ENCODE measurements around the gene RAB9B. TPM values are rescaled to one million over a fixed set of nuclear protein-coding genes. Genes with fewer than 3 reads are reported as not detected.

Gene RAB9B
- total RNA-seq, 1 donor: under 0.01 TPM

GRCh38 chrX:103791228-103791627 is 40.8 kb downstream of the RAB9B start:
- Histone ChIP-seq H3K9me3 (ENCODE audit: low read depth, low read length) (no peaks in the 10 kb centered on the region), H3K27me3 (ENCODE audit: insufficient read depth, low read length) (no peaks in the 10 kb centered on the region), H3K4me3 (ENCODE audit: low read length) (no peak overlapping the region), H3K4me1 (ENCODE audit: insufficient read depth, low read length) (no peaks in the 10 kb centered on the region)

GRCh38 chrX:103789004-103789403 is 43.1 kb downstream of the RAB9B start:
- no peaks in the 10 kb centered on the region for H3K4me1 ChIP-seq (ENCODE audit: insufficient read depth, low read length)
- no peaks in the 10 kb centered on the region for H3K9me3 ChIP-seq (ENCODE audit: low read depth, low read length)
- H3K4me3 ChIP-seq (ENCODE audit: low read length): no peak overlapping the region
- no peaks in the 10 kb centered on the region for H3K27me3 ChIP-seq (ENCODE audit: insufficient read depth, low read length)

- H3K4me1 ChIP-seq (ENCODE audit: insufficient read depth, low read length): no peaks in the 10 kb centered on the region
- H3K9me3 ChIP-seq (ENCODE audit: low read depth, low read length): no peaks in the 10 kb centered on the region
- no peaks in the 10 kb centered on the region for H3K27me3 ChIP-seq (ENCODE audit: insufficient read depth, low read length)
- no peak overlapping the region for H3K4me3 ChIP-seq (ENCODE audit: low read length)
Observed at GRCh38 chrX:103783971-103784370, 48.1 kb downstream of the RAB9B start.

- H3K4me1 ChIP-seq (ENCODE audit: insufficient read depth, low read length): no peaks in the 10 kb centered on the region
- no peaks in the 10 kb centered on the region for H3K9me3 ChIP-seq (ENCODE audit: low read depth, low read length)
- no peaks in the 10 kb centered on the region for H3K27me3 ChIP-seq (ENCODE audit: insufficient read depth, low read length)
- H3K4me3 ChIP-seq (ENCODE audit: low read length): no peak overlapping the region
Observed at GRCh38 chrX:103783196-103783595, 48.9 kb downstream of the RAB9B start.

- no peak overlapping the region for H3K4me3 ChIP-seq (ENCODE audit: low read length)
- H3K9me3 ChIP-seq (ENCODE audit: low read depth, low read length): no peaks in the 10 kb centered on the region
- no peaks in the 10 kb centered on the region for H3K27me3 ChIP-seq (ENCODE audit: insufficient read depth, low read length)
- H3K4me1 ChIP-seq (ENCODE audit: insufficient read depth, low read length): no peaks in the 10 kb centered on the region
Observed at GRCh38 chrX:103782640-103783039, 49.4 kb downstream of the RAB9B start.

GRCh38 chrX:103781706-103782105 is 50.4 kb downstream of the RAB9B start:
- Histone ChIP-seq H3K27me3 (ENCODE audit: insufficient read depth, low read length) (no peaks in the 10 kb centered on the region), H3K4me3 (ENCODE audit: low read length) (no peak overlapping the region), H3K4me1 (ENCODE audit: insufficient read depth, low read length) (no peaks in the 10 kb centered on the region), H3K9me3 (ENCODE audit: low read depth, low read length) (no peaks in the 10 kb centered on the region)

- no peaks in the 10 kb centered on the region for H3K27me3 ChIP-seq (ENCODE audit: insufficient read depth, low read length)
- H3K4me3 ChIP-seq (ENCODE audit: low read length): no peak overlapping the region
- H3K9me3 ChIP-seq (ENCODE audit: low read depth, low read length): no peaks in the 10 kb centered on the region
- H3K4me1 ChIP-seq (ENCODE audit: insufficient read depth, low read length): no peaks in the 10 kb centered on the region
Observed at GRCh38 chrX:103781062-103781402, 51.0 kb downstream of the RAB9B start.

GRCh38 chrX:103780336-103781061 is 51.6 kb downstream of the RAB9B start:
- no peaks in the 10 kb centered on the region for H3K4me1 ChIP-seq (ENCODE audit: insufficient read depth, low read length)
- no peak overlapping the region for H3K4me3 ChIP-seq (ENCODE audit: low read length)
- H3K27me3 ChIP-seq (ENCODE audit: insufficient read depth, low read length): no peaks in the 10 kb centered on the region
- H3K9me3 ChIP-seq (ENCODE audit: low read depth, low read length): no peaks in the 10 kb centered on the region

- no peak overlapping the region for H3K4me3 ChIP-seq (ENCODE audit: low read length)
- H3K9me3 ChIP-seq (ENCODE audit: low read depth, low read length): no peaks in the 10 kb centered on the region
- H3K27me3 ChIP-seq (ENCODE audit: insufficient read depth, low read length): no peaks in the 10 kb centered on the region
- H3K4me1 ChIP-seq (ENCODE audit: insufficient read depth, low read length): no peaks in the 10 kb centered on the region
Observed at GRCh38 chrX:103779141-103779789, 52.8 kb downstream of the RAB9B start.

GRCh38 chrX:103776546-103776945 is 55.5 kb downstream of the RAB9B start, which contains the start of gene PLP1:
TSS of gene PLP1 (plus strand) at chrX:103776840. CDS start at chrX:103776996, 156 bp downstream.
- no peaks in the 10 kb centered on the region for H3K27me3 ChIP-seq (ENCODE audit: insufficient read depth, low read length)
- H3K4me1 ChIP-seq (ENCODE audit: insufficient read depth, low read length): no peaks in the 10 kb centered on the region
- no peaks in the 10 kb centered on the region for H3K9me3 ChIP-seq (ENCODE audit: low read depth, low read length)
- H3K4me3 ChIP-seq (ENCODE audit: low read length): no peak within 1 kb of the TSS

GRCh38 chrX:103774070-103774642 is 57.9 kb downstream of the RAB9B start:
- no peak overlapping the region for H3K4me3 ChIP-seq (ENCODE audit: low read length)
- no peaks in the 10 kb centered on the region for H3K4me1 ChIP-seq (ENCODE audit: insufficient read depth, low read length)
- H3K9me3 ChIP-seq (ENCODE audit: low read depth, low read length): no peaks in the 10 kb centered on the region
- no peaks in the 10 kb centered on the region for H3K27me3 ChIP-seq (ENCODE audit: insufficient read depth, low read length)

- H3K27me3 ChIP-seq (ENCODE audit: insufficient read depth, low read length): no peaks in the 10 kb centered on the region
- no peak overlapping the region for H3K4me3 ChIP-seq (ENCODE audit: low read length)
- no peaks in the 10 kb centered on the region for H3K9me3 ChIP-seq (ENCODE audit: low read depth, low read length)
- H3K4me1 ChIP-seq (ENCODE audit: insufficient read depth, low read length): no peaks in the 10 kb centered on the region
Observed at GRCh38 chrX:103773445-103773844, 58.6 kb downstream of the RAB9B start.

Other genes with a start within 250 kb of the RAB9B start
- gene TCEAL4, start 246.7 kb downstream of the RAB9B start, total RNA-seq: 3.7 TPM
- gene TCEAL3, start 224.3 kb downstream of the RAB9B start, total RNA-seq: 2.4 TPM
- gene TCEAL1, start 203.3 kb downstream of the RAB9B start, total RNA-seq: 5.7 TPM
- 153 TPM for gene MORF4L2, start 145.6 kb downstream of the RAB9B start, total RNA-seq
- gene TMEM31, start 121.3 kb downstream of the RAB9B start, total RNA-seq: not detected
- gene PLP1, start 55.4 kb downstream of the RAB9B start, total RNA-seq: not detected
- gene TMSB15B, start 130.4 kb upstream of the RAB9B start, total RNA-seq: 5.9 TPM
- gene H2BW1, start 181.5 kb upstream of the RAB9B start, total RNA-seq: not detected
- gene H2BW2, start 207.7 kb upstream of the RAB9B start, total RNA-seq: not detected
- 3.9 TPM for gene TMSB15C, start 244.0 kb upstream of the RAB9B start, total RNA-seq